Activated naive CD8-positive, alpha-beta T cell treated with anti-CD3 and anti-CD28 coated beads, Interleukin-2, amount 10 ng/mL, durations not matched to agents 7 days and 5 days (primary cell): ENCODE measurements around the gene APOD. TPM values are rescaled to one million over a fixed set of nuclear protein-coding genes. Genes with fewer than 3 reads are reported as not detected.

Experiments used
- ATAC-seq: fragments of 150-1000 bp; cut with Tn5 transposase; one replicate; pipeline ENCODE4 v1.10.0; 2021; ENCODE audit warnings: low read depth, moderate library complexity
- POLR2A ChIA-PET: fragments of 350-600 bp; sonication (Branson Sonifier 250); formaldehyde crosslinking; loops from one replicate; lab custom pipeline; 2021; ENCODE audit warnings: antibody characterized with exemption; lab: Charles Lee
- DNase-seq: peaks from one replicate; pipeline ENCODE4 v3.0.0; 2021
- H3K27ac Mint-ChIP-seq: one replicate; pipeline ENCODE4 v1.8.0; 2022; ENCODE audit warnings: mild to moderate bottlenecking, mixed read lengths
- H3K27me3 Mint-ChIP-seq: one replicate; pipeline ENCODE4 v1.8.0; 2022; ENCODE audit warnings: mild to moderate bottlenecking, moderate library complexity, mixed read lengths
- H3K36me3 Mint-ChIP-seq: one replicate; pipeline ENCODE4 v1.8.0; 2021; ENCODE audit warnings: mild to moderate bottlenecking, mixed read lengths
- H3K4me1 Mint-ChIP-seq: one replicate; pipeline ENCODE4 v1.8.0; 2021; ENCODE audit warnings: mixed read lengths
- H3K4me3 Mint-ChIP-seq: one replicate; pipeline ENCODE4 v1.8.0; 2022; ENCODE audit warnings: mild to moderate bottlenecking, moderate library complexity, mixed read lengths
- H3K9me3 Mint-ChIP-seq: one replicate; pipeline ENCODE4 v1.8.0; 2021; ENCODE audit warnings: mixed read lengths
- total RNA-seq, 2 experiments: library from RNA; stranded (reverse); gene quantifications; one replicate each; pipeline ENCODE4 v1.2.3, GENCODE V29; 2021

Gene APOD
- total RNA-seq, 2 experiments from 2014 or later: not detected

DNA sequence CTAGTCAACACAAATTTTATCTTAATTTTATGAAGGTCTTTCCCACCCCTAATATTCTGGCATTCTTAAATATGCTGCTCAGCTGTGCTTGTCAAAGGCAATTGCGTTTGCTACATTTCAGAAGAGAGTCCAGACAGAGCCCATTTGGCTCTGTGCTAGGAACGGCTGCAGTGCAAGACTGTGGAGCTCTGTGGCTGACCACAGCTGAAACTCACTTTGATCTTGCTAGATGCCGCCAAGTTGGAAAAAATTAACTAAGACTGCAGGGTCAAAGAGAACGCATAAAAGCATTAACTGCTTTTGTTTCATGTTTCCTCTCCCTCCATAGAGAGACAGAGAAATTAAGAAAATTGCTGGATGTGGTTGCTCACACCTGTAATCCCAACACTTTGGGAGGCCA is 33.0 kb downstream of the APOD start:
- Mint-ChIP-seq H3K36me3 (no peaks in the 10 kb centered on the region), H3K9me3 (no peaks in the 10 kb centered on the region), H3K27me3 (no peaks in the 10 kb centered on the region), H3K4me3 (peak overlapping the region; percentile 86), H3K27ac (peak overlapping the region; percentile 95), H3K4me1 (peaks cover 59% of the 10 kb centered on the region)
- ATAC-seq (peak; percentile 33), DNase-seq (no peak)
- POLR2A ChIA-PET: interaction anchor here (0.6 to 4.4 kb wide), 6 partner anchors 7 to 356 kb away, joined by 3 to 21 read pairs (median 4); partner anchors contain the start of genes ACAP2, PPP1R2 and XXYLT1

DNA sequence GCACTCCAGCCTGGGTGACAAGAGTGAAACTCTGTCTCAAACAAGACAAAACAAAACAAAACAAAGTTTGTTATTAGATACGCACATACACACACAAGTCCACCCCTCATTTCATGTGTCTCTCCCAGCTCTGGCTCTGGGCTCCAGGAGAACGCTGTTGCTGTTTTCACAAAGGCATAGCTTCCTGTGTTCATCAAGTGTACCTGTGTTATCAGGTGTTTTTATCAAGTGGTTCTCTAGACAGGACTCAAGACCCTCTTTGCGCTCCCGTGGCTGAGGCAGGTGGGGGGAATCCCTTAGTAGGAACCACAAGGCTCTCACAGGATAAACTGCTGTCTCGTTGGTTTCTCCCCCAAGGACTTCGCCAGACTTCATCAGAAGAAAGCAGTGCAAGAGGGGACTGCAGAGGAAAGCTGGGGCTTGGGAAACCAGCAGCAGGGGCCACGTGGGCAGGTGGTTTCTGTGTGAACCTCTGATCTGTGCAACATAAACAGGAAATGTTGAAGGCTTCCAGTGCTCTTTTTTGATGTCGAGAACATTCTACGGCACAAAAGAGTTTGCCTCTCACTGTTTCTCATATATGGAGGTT is 33.7 kb downstream of the APOD start:
- DNase-seq (peak; percentile 79), ATAC-seq (peak; percentile 75)
- H3K4me3 Mint-ChIP-seq: peak overlapping the region; percentile 86
- peak overlapping the region; percentile 95 for H3K27ac Mint-ChIP-seq
- peaks cover 64% of the 10 kb centered on the region for H3K4me1 Mint-ChIP-seq
- H3K36me3 Mint-ChIP-seq: no peaks in the 10 kb centered on the region
- no peaks in the 10 kb centered on the region for H3K9me3 Mint-ChIP-seq
- no peaks in the 10 kb centered on the region for H3K27me3 Mint-ChIP-seq
- POLR2A ChIA-PET: interaction anchor here (0.6 to 4.4 kb wide), 8 partner anchors 9 to 357 kb away, joined by 3 to 21 read pairs (median 4); partner anchors contain the start of genes ACAP2 and XXYLT1

DNA sequence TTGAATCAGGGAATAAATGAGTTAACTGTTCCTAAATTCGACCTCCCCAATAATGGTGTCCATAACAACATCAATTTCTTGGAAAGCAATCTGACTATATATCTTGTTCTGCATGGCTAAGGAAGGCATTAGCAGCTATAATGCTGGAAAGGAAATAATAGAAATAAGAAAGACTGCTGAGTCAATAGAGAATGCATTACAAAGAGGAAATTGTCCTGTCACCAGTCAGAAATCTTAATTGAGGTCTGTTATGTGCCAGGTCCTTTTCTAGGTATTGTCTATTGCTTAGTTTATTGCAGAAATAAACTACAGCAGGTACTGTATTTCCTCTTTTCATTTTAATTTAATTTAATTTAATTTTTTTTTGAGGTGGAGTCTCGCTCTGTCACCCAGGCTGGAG is 34.8 kb downstream of the APOD start:
- no peaks in the 10 kb centered on the region for H3K36me3 Mint-ChIP-seq
- H3K4me3 Mint-ChIP-seq: peak overlapping the region; percentile 4
- H3K27me3 Mint-ChIP-seq: no peaks in the 10 kb centered on the region
- H3K9me3 Mint-ChIP-seq: no peaks in the 10 kb centered on the region
- H3K27ac Mint-ChIP-seq: no peak overlapping the region
- ATAC-seq (no peak), DNase-seq (no peak)
- H3K4me1 Mint-ChIP-seq: peaks cover 70% of the 10 kb centered on the region
- POLR2A ChIA-PET: interaction anchor here (1.5 to 4.4 kb wide), 2 partner anchors 8 to 32 kb away, joined by 3 to 21 read pairs; no protein-coding TSS in a partner anchor

DNA sequence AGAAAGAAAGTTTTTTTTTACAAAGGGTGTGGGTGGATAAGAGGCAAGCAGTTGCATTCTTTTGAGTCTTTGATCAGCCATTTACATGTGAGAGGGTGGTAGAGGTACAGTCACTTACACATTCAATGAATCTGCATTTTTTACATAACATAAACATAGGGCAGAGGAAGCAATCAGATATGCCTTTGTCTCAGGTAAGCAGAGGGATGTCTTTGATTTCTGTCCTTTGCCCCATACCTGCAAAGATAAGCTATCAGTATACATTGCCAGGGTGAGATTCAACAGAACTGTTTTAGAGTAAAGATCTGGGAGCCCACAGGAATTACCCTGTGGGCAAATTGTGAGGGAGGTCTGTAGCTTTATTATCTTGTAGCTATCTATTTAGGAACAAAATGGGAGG is 35.2 kb downstream of the APOD start:
- peak overlapping the region; percentile 4 for H3K4me3 Mint-ChIP-seq
- DNase-seq (no peak), ATAC-seq (no peak)
- no peaks in the 10 kb centered on the region for H3K36me3 Mint-ChIP-seq
- peaks cover 74% of the 10 kb centered on the region for H3K4me1 Mint-ChIP-seq
- POLR2A ChIA-PET: interaction anchor here (1.5 kb wide), 1 partner anchor 32 kb away, joined by 3 read pairs; no protein-coding TSS in a partner anchor
- no peaks in the 10 kb centered on the region for H3K9me3 Mint-ChIP-seq
- no peaks in the 10 kb centered on the region for H3K27me3 Mint-ChIP-seq
- H3K27ac Mint-ChIP-seq: peak overlapping the region; percentile 6

DNA sequence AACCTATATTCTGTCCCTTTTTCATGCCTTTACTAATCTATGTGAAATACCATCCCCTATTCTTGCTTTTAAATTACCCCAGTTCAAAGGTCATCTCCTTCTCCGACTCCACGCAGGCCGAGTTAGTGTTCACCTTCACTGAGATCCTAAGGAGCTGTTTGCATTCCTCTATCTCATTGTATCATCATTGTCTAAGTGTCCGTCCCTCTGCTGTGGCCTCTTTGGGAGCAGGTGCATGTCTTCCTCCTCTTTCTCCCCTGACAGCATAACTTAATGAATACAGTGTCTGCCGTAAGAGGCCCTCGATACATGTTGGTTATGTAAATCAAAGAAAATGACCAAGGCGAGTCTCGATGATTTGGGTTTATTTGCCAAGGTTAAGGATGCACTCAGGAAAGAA is 35.7 kb downstream of the APOD start:
- H3K27me3 Mint-ChIP-seq: no peaks in the 10 kb centered on the region
- POLR2A ChIA-PET: no interaction called here
- no peak for DNase-seq
- peak overlapping the region; percentile 6 for H3K27ac Mint-ChIP-seq
- ATAC-seq: no peak
- peaks cover 70% of the 10 kb centered on the region for H3K4me1 Mint-ChIP-seq
- peak overlapping the region; percentile 4 for H3K4me3 Mint-ChIP-seq
- H3K9me3 Mint-ChIP-seq: no peaks in the 10 kb centered on the region
- no peaks in the 10 kb centered on the region for H3K36me3 Mint-ChIP-seq

DNA sequence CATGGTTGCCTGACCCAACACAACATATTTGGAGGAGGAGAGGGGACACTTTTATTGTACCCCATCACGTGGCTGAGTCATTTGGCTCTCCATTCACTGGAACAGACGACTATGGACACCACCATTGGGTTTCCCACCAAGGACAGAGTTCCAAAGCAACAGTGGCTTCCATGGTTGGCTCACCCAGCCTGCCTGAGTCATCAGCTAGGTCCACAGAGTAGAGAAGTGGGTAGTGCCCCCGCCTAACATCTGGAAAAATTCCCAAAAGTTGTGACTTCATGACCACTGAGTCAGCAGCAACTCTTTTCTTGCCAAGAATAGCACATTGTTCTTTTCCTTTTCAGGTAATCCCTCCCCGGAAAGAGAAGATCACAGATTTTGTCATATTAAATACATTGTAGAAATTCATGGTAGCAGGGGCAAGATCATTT is 37.6 kb downstream of the APOD start:
- H3K4me3 Mint-ChIP-seq: peak overlapping the region; percentile 79
- no peak for DNase-seq
- peak overlapping the region; percentile 87 for H3K27ac Mint-ChIP-seq
- POLR2A ChIA-PET: interaction anchor here (0.5 to 1.1 kb wide), 2 partner anchors 14 to 103 kb away, joined by 3 to 4 read pairs; partner anchors contain the start of gene ACAP2
- H3K27me3 Mint-ChIP-seq: no peaks in the 10 kb centered on the region
- no peak for ATAC-seq
- peaks cover 59% of the 10 kb centered on the region for H3K4me1 Mint-ChIP-seq
- no peaks in the 10 kb centered on the region for H3K36me3 Mint-ChIP-seq
- H3K9me3 Mint-ChIP-seq: no peaks in the 10 kb centered on the region

DNA sequence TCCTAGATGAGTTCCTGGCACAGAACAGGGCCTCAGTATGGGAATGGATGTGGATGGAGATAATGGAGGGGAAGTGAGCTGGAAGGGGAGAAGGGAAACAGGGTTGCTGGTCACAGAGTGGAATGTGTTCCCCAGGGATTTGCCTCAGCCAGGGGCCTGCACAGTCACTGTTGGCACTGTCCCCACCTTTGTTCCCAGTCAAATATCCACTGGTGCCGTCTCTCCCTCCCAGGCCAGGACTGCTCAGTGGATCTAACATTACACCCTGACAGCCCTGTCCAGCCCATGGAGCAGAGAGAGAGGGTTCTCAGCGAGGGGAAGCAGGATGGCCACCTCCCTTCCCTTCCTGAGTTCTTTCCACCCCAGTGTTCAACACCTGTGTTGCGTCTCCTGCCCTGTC is 39.1 kb downstream of the APOD start:
- POLR2A ChIA-PET: no interaction called here
- DNase-seq (no peak), ATAC-seq (no peak)
- Mint-ChIP-seq H3K27ac (peak overlapping the region; percentile 87), H3K36me3 (no peaks in the 10 kb centered on the region), H3K4me1 (peaks cover 56% of the 10 kb centered on the region), H3K27me3 (no peaks in the 10 kb centered on the region), H3K9me3 (no peaks in the 10 kb centered on the region), H3K4me3 (peak overlapping the region; percentile 84)

DNA sequence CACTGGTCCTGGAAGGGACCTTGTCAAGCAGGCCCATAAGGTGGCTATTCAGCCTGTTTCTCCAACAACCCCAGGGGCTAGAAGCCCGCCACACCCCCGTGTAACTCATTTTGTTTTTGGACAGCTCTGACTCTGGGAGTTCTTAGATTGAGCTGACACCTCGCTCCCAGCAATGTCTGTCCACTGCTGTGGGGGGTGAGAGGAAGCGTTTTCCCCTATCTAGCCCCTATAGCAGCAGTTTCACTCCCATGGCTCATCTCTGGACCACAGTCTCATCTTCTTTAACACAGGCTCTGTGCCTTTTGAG is 39.6 kb downstream of the APOD start:
- DNase-seq (no peak), ATAC-seq (no peak)
- H3K27me3 Mint-ChIP-seq: no peaks in the 10 kb centered on the region
- peak overlapping the region; percentile 84 for H3K27ac Mint-ChIP-seq
- no peaks in the 10 kb centered on the region for H3K9me3 Mint-ChIP-seq
- peaks cover 60% of the 10 kb centered on the region for H3K4me1 Mint-ChIP-seq
- peaks cover 3% of the 10 kb centered on the region for H3K36me3 Mint-ChIP-seq
- POLR2A ChIA-PET: interaction anchor here (1.1 to 1.3 kb wide), 2 partner anchors 10 to 872 kb away, joined by 3 to 4 read pairs; partner anchors contain the start of gene LSG1
- peak overlapping the region; percentile 84 for H3K4me3 Mint-ChIP-seq

DNA sequence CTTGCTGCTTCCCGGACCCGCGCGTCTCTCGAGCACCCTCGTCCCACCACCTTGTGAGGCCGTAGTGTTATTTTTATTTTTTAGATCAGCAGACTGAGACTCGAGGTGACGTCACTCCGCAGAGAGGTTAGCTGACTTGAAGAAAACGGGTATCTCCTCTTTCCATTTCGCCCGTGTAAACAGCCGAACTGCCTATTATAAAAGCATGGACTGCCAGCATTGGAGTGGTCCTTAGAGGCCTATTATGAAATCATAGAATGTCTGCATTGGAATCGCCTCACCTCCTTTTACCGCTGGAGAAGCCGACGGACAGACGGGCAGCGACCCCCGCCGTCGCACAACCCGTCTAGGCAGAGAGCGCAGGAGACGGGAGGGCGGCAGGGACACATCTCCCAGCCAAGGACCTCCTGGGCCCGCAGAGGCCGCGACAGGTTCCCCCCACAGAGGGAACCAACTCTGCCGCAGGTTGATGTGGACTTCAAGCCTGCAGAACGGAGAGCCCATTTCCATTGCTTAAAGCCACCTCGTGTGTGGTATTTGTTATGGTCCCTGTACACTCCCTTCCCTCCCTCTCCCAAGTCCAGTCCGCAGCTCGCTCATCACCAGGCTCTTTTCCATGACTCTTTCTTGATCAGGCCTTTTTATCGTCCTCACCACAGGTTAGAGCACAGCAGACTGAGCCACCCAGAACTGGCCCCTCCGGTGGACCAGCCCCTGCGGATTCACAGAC is 40.1 kb downstream of the APOD start:
- Mint-ChIP-seq H3K9me3 (no peaks in the 10 kb centered on the region), H3K27ac (peak overlapping the region; percentile 84), H3K4me3 (peak overlapping the region; percentile 84), H3K4me1 (peaks cover 61% of the 10 kb centered on the region), H3K27me3 (no peaks in the 10 kb centered on the region), H3K36me3 (peaks cover 5% of the 10 kb centered on the region)
- DNase-seq (peak; percentile 59), ATAC-seq (peak; percentile 2)
- POLR2A ChIA-PET: interaction anchor here (0.6 to 3.1 kb wide), 13 partner anchors 8 to 871 kb away, joined by 3 to 20 read pairs (median 4); partner anchors contain the start of genes ACAP2, LSG1, TNK2 and XXYLT1

DNA sequence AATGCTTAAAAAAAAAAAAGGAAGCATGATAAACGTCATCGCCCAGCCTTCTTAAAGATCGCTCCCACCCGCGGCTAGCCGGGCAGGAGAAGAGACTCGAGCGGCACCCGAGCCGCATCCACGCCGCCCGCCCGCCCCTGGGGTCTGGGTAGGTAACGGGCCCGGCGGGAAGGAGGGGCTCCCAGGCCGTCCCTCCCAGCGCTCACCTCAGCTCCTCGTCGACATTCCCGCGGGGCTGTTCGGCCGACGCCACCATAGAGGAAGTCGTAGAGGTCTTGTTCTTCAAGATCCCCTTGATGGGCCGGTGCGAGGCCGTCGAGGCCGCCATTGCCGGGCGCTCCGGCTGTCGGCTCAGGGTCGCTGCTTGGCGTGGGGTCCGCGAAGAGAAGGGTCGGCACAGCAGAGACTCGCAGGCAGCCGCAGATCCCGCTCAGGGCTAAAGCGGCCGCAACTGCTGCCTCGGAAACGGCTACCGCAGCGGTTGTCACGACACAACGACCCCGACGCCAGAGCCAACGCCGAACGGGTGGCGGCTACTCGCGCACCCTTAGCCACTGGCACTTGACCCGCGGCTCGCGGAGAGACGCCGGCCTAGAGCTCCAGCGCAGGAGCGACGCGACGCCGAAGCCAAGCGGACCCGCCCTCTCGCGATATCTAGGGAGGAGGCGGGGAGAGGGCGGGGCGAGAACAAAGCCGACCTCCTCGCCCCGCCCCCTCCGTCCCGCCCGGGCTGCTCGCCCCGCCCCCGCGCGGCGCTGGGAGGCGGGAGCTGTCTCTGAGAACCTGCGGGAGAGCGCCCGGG is 40.8 kb downstream of the APOD start, which contains the start of gene PPP1R2:
PPP1R2 (minus strand) TSS at position 628 of the 802 bp plus-strand sequence; CDS start at position 328, 300 bp downstream.
- H3K4me1 Mint-ChIP-seq: peaks cover 57% of the 10 kb centered on the region

DNA sequence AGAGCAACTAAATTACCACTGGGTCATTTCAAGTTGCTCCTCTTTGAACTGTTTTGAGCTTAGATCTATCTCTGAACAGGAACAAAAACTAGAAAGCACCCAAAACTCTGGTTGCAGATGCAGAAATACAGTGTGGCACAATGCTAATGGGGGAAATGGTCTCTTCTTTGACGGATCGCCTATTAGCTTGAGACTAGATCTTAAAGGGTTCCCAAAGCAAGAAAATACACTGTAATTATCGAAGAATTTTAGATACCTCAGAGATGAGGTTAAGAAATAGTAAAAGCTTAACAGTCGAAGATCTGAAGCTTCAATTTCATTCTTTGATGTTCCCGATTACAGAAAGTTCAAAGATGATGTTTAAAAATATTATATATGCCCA is 41.4 kb downstream of the APOD start:
- Mint-ChIP-seq H3K27ac (peak overlapping the region; percentile 90), H3K27me3 (no peaks in the 10 kb centered on the region), H3K4me3 (peak overlapping the region; percentile 84), H3K36me3 (peaks cover 5% of the 10 kb centered on the region), H3K4me1 (peaks cover 59% of the 10 kb centered on the region), H3K9me3 (no peaks in the 10 kb centered on the region)
- POLR2A ChIA-PET: interaction anchor here (0.7 to 3.1 kb wide), 11 partner anchors 9 to 367 kb away, joined by 3 to 21 read pairs (median 4); partner anchors contain the start of genes ACAP2, TNK2 and XXYLT1
- no peak for DNase-seq
- ATAC-seq: no peak

More for the DNA sequence above, 40.8 kb downstream of the APOD start, which contains the start of gene PPP1R2:
- H3K27ac Mint-ChIP-seq: peak within 1 kb of the TSS; percentile 90
- H3K36me3 Mint-ChIP-seq: peaks cover 5% of the 10 kb centered on the region
- peak within 1 kb of the TSS; percentile 84 for H3K4me3 Mint-ChIP-seq
- H3K27me3 Mint-ChIP-seq: no peaks in the 10 kb centered on the region
- peak; percentile 98 for DNase-seq
- ATAC-seq: peak; percentile 68
- POLR2A ChIA-PET: interaction anchor here (0.6 to 3.1 kb wide), 16 partner anchors 8 to 870 kb away, joined by 3 to 21 read pairs (median 4); partner anchors contain the start of genes ACAP2, LSG1, TNK2 and XXYLT1
- no peaks in the 10 kb centered on the region for H3K9me3 Mint-ChIP-seq

DNA sequence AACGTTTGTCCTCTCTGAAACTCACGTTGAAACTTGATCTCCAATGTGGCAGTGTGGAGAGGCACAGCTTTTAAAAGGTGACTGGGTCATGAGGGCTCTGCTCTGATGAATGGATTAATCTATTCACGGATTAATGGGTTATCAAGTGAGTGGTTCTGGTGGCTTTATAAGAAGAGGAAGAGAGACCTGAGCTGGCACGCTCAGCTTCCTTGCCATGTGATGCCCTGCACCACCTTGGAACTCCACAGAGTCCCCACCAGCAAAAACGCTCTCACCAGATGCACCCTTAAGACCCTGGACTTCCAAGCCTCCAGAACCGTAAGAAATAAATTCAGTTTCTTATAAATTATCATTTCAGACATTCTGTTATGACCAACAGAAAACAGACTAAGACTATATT is 43.2 kb downstream of the APOD start:
- peak overlapping the region; percentile 84 for H3K4me3 Mint-ChIP-seq
- peak overlapping the region; percentile 80 for H3K27ac Mint-ChIP-seq
- H3K36me3 Mint-ChIP-seq: peaks cover 8% of the 10 kb centered on the region
- POLR2A ChIA-PET: interaction anchor here (0.6 to 3.1 kb wide), 3 partner anchors 11 to 269 kb away, joined by 3 to 21 read pairs (median 20); partner anchors contain the start of gene XXYLT1
- H3K4me1 Mint-ChIP-seq: peaks cover 53% of the 10 kb centered on the region
- H3K9me3 Mint-ChIP-seq: no peaks in the 10 kb centered on the region
- ATAC-seq (no peak), DNase-seq (no peak)
- no peaks in the 10 kb centered on the region for H3K27me3 Mint-ChIP-seq
